C4-2B (cell line): Measurements from ENCODE around the gene SFMBT1.

ENCODE experiments used
- H3K27ac ChIP-seq: fragments of 450-650 bp; 2 replicates; pipeline ENCODE4 v1.5.1; 2017
- CTCF ChIP-seq: fragments of 450-650 bp; conservative IDR thresholded peaks from 2 replicates; pipeline ENCODE4 v1.5.1; 2017; ENCODE audit warnings: mild to moderate bottlenecking
- ZFX ChIP-seq: fragments of 450-650 bp; IDR thresholded peaks from 2 replicates; pipeline ENCODE4 v1.6.1; 2017

The SFMBT1 gene

GRCh38 chr3:53083949-53084309 is 38.1 kb upstream of the SFMBT1 start:
- TF ChIP-seq CTCF (no peak), ZFX (no peak)
- no peak overlapping the region for H3K27ac ChIP-seq

GRCh38 chr3:53083521-53083920 is 37.6 kb upstream of the SFMBT1 start:
- no peak overlapping the region for H3K27ac ChIP-seq
- TF ChIP-seq ZFX (no peak), CTCF (no peak)

- TF ChIP-seq CTCF (no peak), ZFX (no peak)
- no peak overlapping the region for H3K27ac ChIP-seq
These were observed 36.9 kb upstream of the SFMBT1 start for GRCh38 chr3:53082736-53083135.

DNA sequence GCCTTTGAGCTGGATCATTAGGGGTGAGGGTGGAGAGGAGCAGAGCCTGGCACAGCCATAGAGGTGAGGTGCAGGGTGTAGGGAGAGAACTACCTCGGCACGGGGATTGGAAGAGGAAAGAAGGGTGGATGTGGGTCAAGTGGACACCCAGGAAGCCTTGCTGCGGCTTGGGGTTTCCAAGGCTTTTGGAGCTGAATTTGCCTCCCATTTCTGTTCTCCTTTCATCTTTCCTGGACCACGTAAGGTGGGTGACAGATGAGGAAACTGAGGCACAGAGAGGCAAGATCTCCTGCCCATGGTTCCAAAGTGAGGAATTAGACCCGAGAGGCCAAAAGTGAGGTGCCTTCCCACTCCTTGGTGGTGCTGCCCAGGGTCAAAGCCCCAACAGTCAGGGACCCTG is 35.4 kb upstream of the SFMBT1 start:
- no peak overlapping the region for H3K27ac ChIP-seq
- TF ChIP-seq CTCF (no peak), ZFX (no peak)

DNA sequence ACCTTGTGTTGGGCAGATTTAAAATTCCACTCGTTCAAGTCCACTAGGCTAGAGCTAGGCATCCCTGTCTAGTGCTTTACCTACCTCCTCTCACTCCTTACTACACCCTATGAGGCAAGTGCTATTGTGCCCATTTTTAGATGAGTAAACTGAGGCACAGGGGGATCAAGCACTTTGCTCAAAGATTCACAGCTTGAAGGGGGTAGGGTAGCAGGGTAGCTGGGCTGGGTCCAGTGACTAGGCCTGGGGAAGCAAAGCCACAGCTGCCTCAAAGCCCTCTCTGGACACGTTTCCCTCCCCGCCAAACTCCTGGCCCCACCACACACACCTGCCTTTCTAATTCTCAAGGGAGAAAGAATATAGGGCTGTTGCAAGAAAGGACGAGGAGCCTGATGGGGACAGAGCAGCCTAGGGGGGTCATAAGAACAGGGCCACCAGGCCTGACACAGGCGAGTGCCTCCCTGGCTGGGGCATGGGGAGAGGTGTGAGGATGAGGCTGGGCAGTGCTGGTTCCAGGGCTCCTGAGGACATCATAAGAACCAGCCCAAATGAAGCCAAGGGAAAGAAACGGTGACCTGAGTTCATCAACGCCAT is 34.8 kb upstream of the SFMBT1 start:
- TF ChIP-seq ZFX (no peak), CTCF (no peak)
- no peak overlapping the region for H3K27ac ChIP-seq

- TF ChIP-seq ZFX: no peak
- no peak for TF ChIP-seq CTCF
- no peak overlapping the region for H3K27ac ChIP-seq
These were observed 34.1 kb upstream of the SFMBT1 start for GRCh38 chr3:53079791-53080555.

DNA sequence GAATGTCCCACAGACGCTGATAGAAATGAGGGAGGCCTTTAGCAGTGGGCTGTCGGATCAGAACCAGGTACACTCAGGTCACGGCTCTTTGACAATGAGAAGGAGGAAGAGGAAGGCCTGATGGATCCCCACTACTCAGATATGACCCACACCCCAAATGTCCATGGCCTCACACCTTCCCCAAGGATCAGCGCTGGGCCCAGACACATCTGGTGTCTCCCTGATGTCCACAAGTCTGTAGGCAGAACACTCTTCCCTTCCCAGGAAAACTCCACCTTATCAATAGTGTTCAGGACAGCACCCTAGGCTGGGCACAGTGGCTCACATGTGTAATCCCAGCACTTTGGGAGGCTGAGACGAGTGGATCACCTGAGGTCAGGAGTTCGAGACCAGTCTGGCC is 33.3 kb upstream of the SFMBT1 start:
- no peak overlapping the region for H3K27ac ChIP-seq
- TF ChIP-seq ZFX (no peak), CTCF (no peak)
